B cell (primary cell): ENCODE measurements around the gene CAPN11. TPM values are rescaled to one million over a fixed set of nuclear protein-coding genes. Genes with fewer than 3 reads are reported as not detected.

Experiments used
- ATAC-seq: fragments of 200-7000 bp; cut with Tn5 transposase; one replicate; pipeline ENCODE4 v1.10.0; 2021; ENCODE audit warnings: low read depth, mild to moderate bottlenecking, moderate number of reproducible peaks, moderate library complexity
- CTCF ChIA-PET: fragments of 350-600 bp; sonication (Branson Sonifier 250); formaldehyde crosslinking; loops from one replicate; lab custom pipeline; 2021; ENCODE audit warnings: antibody characterized with exemption, inconsistent platforms; lab: Charles Lee
- POLR2A ChIA-PET: fragments of 350-600 bp; sonication (Branson Sonifier 250); formaldehyde crosslinking; loops from one replicate; lab custom pipeline; 2021; ENCODE audit warnings: antibody characterized with exemption; lab: Charles Lee
- DNase-seq: peaks from one replicate; pipeline ENCODE4 v3.0.0; 2013
- H2AFZ ChIP-seq: 2 replicates; pipeline ENCODE4 v1.6.1; 2012; ENCODE audit warnings: mild to moderate bottlenecking, low read depth, low read length; ENCODE audit not compliant: insufficient read depth, poor library complexity, severe bottlenecking
- H3K27ac ChIP-seq, 2 donors: 1 replicate in 1 of 2; 2 replicates in 1 of 2; pipeline ENCODE4 v1.5.1; 2012 to 2013; ENCODE audit warnings: low read length in 2 of 2, mild to moderate bottlenecking in 2 of 2, moderate library complexity in 1 of 2
- H3K27me3 ChIP-seq, 4 experiments: fragments of 200-600 bp in 1 of 4; sonication (generic) in 1 of 4; replicated peaks in 1 of 4; 1 replicate in 2 of 4; 2 replicates in 2 of 4; pipeline versions ENCODE4 v1.6.1 to v1.7.0; 2013 to 2016; ENCODE audit warnings: low read length in 3 of 4, mild to moderate bottlenecking in 2 of 4, mixed read lengths in 1 of 4, moderate library complexity in 1 of 4; ENCODE audit not compliant: insufficient read depth in 4 of 4, control insufficient read depth in 3 of 4; ENCODE audit errors: control extremely low read depth in 1 of 4
- H3K36me3 ChIP-seq, 2 experiments: replicated peaks in 1 of 2; 1 replicate in 1 of 2; 2 replicates in 1 of 2; pipeline versions ENCODE4 v1.6.1 to v1.7.1; 2013; ENCODE audit warnings: low read length in 1 of 2; ENCODE audit not compliant: insufficient read depth in 2 of 2, control insufficient read depth in 1 of 2; ENCODE audit errors: control extremely low read depth in 1 of 2, extremely low read depth in 1 of 2
- H3K4me1 ChIP-seq, 2 donors: fragments of 200-600 bp in 1 of 2; sonication (generic) in 1 of 2; 1 replicate in 1 of 2; 2 replicates in 1 of 2; pipeline versions ENCODE4 v1.5.1 to v1.6.1; 2013 to 2017; ENCODE audit warnings: low read length in 2 of 2; ENCODE audit not compliant: control insufficient read depth in 2 of 2, insufficient read depth in 2 of 2
- H3K4me2 ChIP-seq: replicated peaks from 2 replicates; pipeline ENCODE3; 2012; ENCODE audit warnings: mild to moderate bottlenecking, low read depth, low read length; ENCODE audit not compliant: poor library complexity, severe bottlenecking
- H3K4me3 ChIP-seq, 5 experiments: fragments of 200-600 bp in 1 of 5; sonication (generic) in 1 of 5; 1 replicate in 3 of 5; 2 replicates in 2 of 5; pipeline versions ENCODE4 v1.5.1 to v1.7.0; 2011 to 2016; ENCODE audit warnings: low read length in 4 of 5, mild to moderate bottlenecking in 4 of 5, low read depth in 2 of 5, control low read depth in 1 of 5, moderate library complexity in 1 of 5; ENCODE audit not compliant: insufficient read depth in 1 of 5; ENCODE audit errors: control extremely low read depth in 1 of 5, extremely low read depth in 1 of 5
- H3K79me2 ChIP-seq: fragments of 200-600 bp; sonication (generic); one replicate; pipeline ENCODE4 v1.6.0; 2016; ENCODE audit warnings: low read length; ENCODE audit not compliant: control insufficient read depth, insufficient read depth
- H3K9ac ChIP-seq: fragments of 200-600 bp; sonication (generic); 2 replicates; pipeline ENCODE4 v1.6.1; 2017; ENCODE audit warnings: mild to moderate bottlenecking, low read length, moderate library complexity
- H3K9me3 ChIP-seq, 3 donors: one replicate each; pipeline versions ENCODE4 v1.6.1 to v1.7.1; 2013; ENCODE audit warnings: low read length in 2 of 3; ENCODE audit not compliant: control insufficient read depth in 2 of 3, insufficient read depth in 1 of 3; ENCODE audit errors: control extremely low read depth in 1 of 3
- H4K20me1 ChIP-seq: 2 replicates; pipeline ENCODE4 v1.6.0; 2012; ENCODE audit warnings: mild to moderate bottlenecking, low read length; ENCODE audit not compliant: insufficient read depth, control insufficient read depth, poor library complexity, severe bottlenecking
- H3K27ac Mint-ChIP-seq: one replicate; pipeline ENCODE4 v1.8.0; 2021; ENCODE audit warnings: mixed read lengths
- H3K27me3 Mint-ChIP-seq: one replicate; pipeline ENCODE4 v1.8.0; 2021; ENCODE audit warnings: mixed read lengths
- H3K4me1 Mint-ChIP-seq: one replicate; pipeline ENCODE4 v1.8.0; 2021; ENCODE audit warnings: mixed read lengths
- H3K4me3 Mint-ChIP-seq: one replicate; pipeline ENCODE4 v1.8.0; 2021; ENCODE audit warnings: mixed read lengths
- H3K9me3 Mint-ChIP-seq: one replicate; pipeline ENCODE4 v1.8.0; 2022; ENCODE audit warnings: mixed read lengths; ENCODE audit not compliant: insufficient read depth
- CTCF ChIP-seq: fragments of 200-600 bp; IDR thresholded peaks from one replicate; pipeline ENCODE4 v1.8.0; 2022; ENCODE audit warnings: antibody characterized with exemption, mild to moderate bottlenecking
- EZH2 ChIP-seq: IDR thresholded peaks from 2 replicates; pipeline ENCODE4 v1.6.1; 2012; ENCODE audit warnings: borderline replicate concordance, low read depth, mild to moderate bottlenecking, moderate library complexity, low read length; ENCODE audit not compliant: insufficient read depth, poor library complexity, severe bottlenecking
- WGBS: methylation state at CpG from one replicate; pipeline ENCODE4 v1.1.5; 2013; ENCODE audit warnings: missing lambda C conversion rate; ENCODE audit not compliant: insufficient coverage; 5-methylcytosine and 5-hydroxymethylcytosine counted together
- intact Hi-C: fragments of 100-400 bp; cut with micrococcal nuclease; formaldehyde crosslinking; loops from one replicate; pipeline ENCODE4 v1.10.0; 2022
- polyA plus RNA-seq: library from polyadenylated mRNA; depleted of rRNA; stranded (reverse); fragments of >200 nt; gene quantifications from 2 replicates; pipeline ENCODE4 v1.2.3, GENCODE V29; 2012
- total RNA-seq, 2 donors: library from RNA; stranded (reverse); fragments of 120-200 nt in 1 of 2; gene quantifications; 1 replicate in 1 of 2; 2 replicates in 1 of 2; pipeline versions ENCODE4 v1.2.3 to v1.2.4, GENCODE V29; 2013 to 2022

CAPN11 gene
- total and polyA plus RNA-seq, 2 donors (not counting 1 experiment from before 2014, with no cell fraction given) = not detected

GRCh38 chr6:44217332-44218143 is 58.9 kb downstream of the CAPN11 start:
- no peak overlapping the region for H3K27ac ChIP-seq
- no peaks in the 10 kb centered on the region for H3K79me2 ChIP-seq
- ChIA-PET POLR2A (no interaction called here), CTCF (no interaction called here)
- no peak overlapping the region for H3K4me3 Mint-ChIP-seq
- H2AFZ ChIP-seq = no peak overlapping the region
- ATAC-seq (no peak), DNase-seq (no peak)
- WGBS = 98% methylated on average over 15 of the region's 16 CpGs
- no peaks in the 10 kb centered on the region for H3K9me3 Mint-ChIP-seq
- H3K36me3 ChIP-seq = no peaks in the 10 kb centered on the region
- no peaks in the 10 kb centered on the region for H3K27me3 ChIP-seq
- TF ChIP-seq CTCF (no peak), EZH2 (no peak)
- no peak overlapping the region for H3K4me3 ChIP-seq
- peaks cover 14 to 29% of the 10 kb centered on the region in 2 donors for H3K4me1 ChIP-seq
- no peaks in the 10 kb centered on the region for H4K20me1 ChIP-seq
- H3K4me1 Mint-ChIP-seq = peaks cover 25% of the 10 kb centered on the region
- no peak overlapping the region for H3K4me2 ChIP-seq
- H3K9me3 ChIP-seq = no peaks in the 10 kb centered on the region
- no peak overlapping the region for H3K27ac Mint-ChIP-seq
- H3K9ac ChIP-seq = no peak overlapping the region
- H3K27me3 Mint-ChIP-seq = no peaks in the 10 kb centered on the region
- intact Hi-C loops = no loop called here
